CD14-positive monocyte (primary cell): ENCODE data around the gene ARHGAP10. TPM values are rescaled to one million over a fixed set of nuclear protein-coding genes. Genes with fewer than 3 reads are reported as not detected.
"Not testable (repeated sequence)": the region's sequence is repeated elsewhere in the genome, so short reads cannot be mapped to it uniquely, and the experiment has no call there.

Experiments
- DNase-seq, 3 donors: peaks; one replicate each; pipeline ENCODE4 v3.0.0-alpha.2; 2011 to 2022
- H2AFZ ChIP-seq: 2 replicates; pipeline ENCODE4 v1.6.0; 2012; ENCODE audit warnings: mild to moderate bottlenecking, low read depth, low read length, inconsistent platforms; ENCODE audit not compliant: insufficient read depth, poor library complexity, severe bottlenecking
- H3K27ac ChIP-seq, 2 donors: 1 replicate in 1 of 2; 2 replicates in 1 of 2; pipeline ENCODE4 v1.5.1; 2012 to 2013; ENCODE audit warnings: low read length in 2 of 2, control low read depth in 1 of 2, inconsistent platforms in 1 of 2, low read depth in 1 of 2, mild to moderate bottlenecking in 1 of 2
- H3K27me3 ChIP-seq, 2 donors: one replicate each; pipeline versions ENCODE4 v1.6.0 to v1.6.1; 2011 to 2013; ENCODE audit warnings: low read length in 2 of 2; ENCODE audit not compliant: control insufficient read depth in 2 of 2, insufficient read depth in 2 of 2
- H3K36me3 ChIP-seq, 2 donors: replicated peaks in 1 of 2; 1 replicate in 1 of 2; 2 replicates in 1 of 2; pipeline versions ENCODE4 v1.5.1 to v1.6.1; 2012 to 2013; ENCODE audit warnings: low read length in 2 of 2, control low read depth in 1 of 2, inconsistent platforms in 1 of 2, mild to moderate bottlenecking in 1 of 2; ENCODE audit not compliant: insufficient read depth in 2 of 2, control insufficient read depth in 1 of 2
- H3K4me1 ChIP-seq, 2 donors: 1 replicate in 1 of 2; 2 replicates in 1 of 2; pipeline versions ENCODE4 v1.5.1 to v1.6.1; 2012 to 2013; ENCODE audit warnings: low read length in 2 of 2, control low read depth in 1 of 2, inconsistent platforms in 1 of 2, mild to moderate bottlenecking in 1 of 2, moderate library complexity in 1 of 2; ENCODE audit not compliant: insufficient read depth in 2 of 2, control insufficient read depth in 1 of 2
- H3K4me2 ChIP-seq: replicated peaks from 2 replicates; pipeline ENCODE3; 2012; ENCODE audit warnings: low read length, moderate library complexity, mild to moderate bottlenecking; ENCODE audit not compliant: poor library complexity, severe bottlenecking; ENCODE audit errors: extremely low read depth
- H3K4me3 ChIP-seq, 3 experiments: fragments of 200-600 bp in 1 of 3; sonication (generic) in 1 of 3; replicated peaks in 1 of 3; 1 replicate in 2 of 3; 2 replicates in 1 of 3; pipeline ENCODE4 v1.5.1; 2011 to 2013; ENCODE audit warnings: low read length in 3 of 3, mild to moderate bottlenecking in 3 of 3, control low read depth in 2 of 3, low read depth in 2 of 3, inconsistent platforms in 1 of 3, moderate library complexity in 1 of 3
- H3K79me2 ChIP-seq: 2 replicates; pipeline ENCODE4 v1.6.0; 2012; ENCODE audit warnings: mild to moderate bottlenecking, control low read depth, inconsistent platforms, low read length, moderate library complexity; ENCODE audit not compliant: insufficient read depth
- H3K9ac ChIP-seq: 2 replicates; pipeline ENCODE4 v1.6.0; 2017; ENCODE audit warnings: low read length, mild to moderate bottlenecking; ENCODE audit not compliant: insufficient read depth, poor library complexity, severe bottlenecking
- H3K9me3 ChIP-seq, 2 donors: replicated peaks in 1 of 2; 1 replicate in 1 of 2; 2 replicates in 1 of 2; pipeline versions ENCODE4 v1.5.1 to v1.6.1; 2012 to 2013; ENCODE audit warnings: low read length in 2 of 2, control low read depth in 1 of 2; ENCODE audit not compliant: control insufficient read depth in 1 of 2, insufficient read depth in 1 of 2
- H4K20me1 ChIP-seq: 2 replicates; pipeline ENCODE4 v1.6.0; 2012; ENCODE audit warnings: mild to moderate bottlenecking, low read length, control low read depth, moderate library complexity; ENCODE audit not compliant: insufficient read depth
- H3K27ac Mint-ChIP-seq, 7 donors: one replicate each; pipeline ENCODE4 v1.8.0; 2020; ENCODE audit warnings: mild to moderate bottlenecking in 7 of 7, mixed read lengths in 7 of 7, moderate library complexity in 6 of 7, inconsistent platforms in 2 of 7
- H3K27me3 Mint-ChIP-seq, 3 donors: one replicate each; pipeline ENCODE4 v1.8.0; 2021 to 2022; ENCODE audit warnings: low read depth in 3 of 3, mild to moderate bottlenecking in 3 of 3, mixed read lengths in 3 of 3, moderate library complexity in 3 of 3, inconsistent platforms in 1 of 3
- H3K36me3 Mint-ChIP-seq, 2 donors: one replicate each; pipeline ENCODE4 v1.8.0; 2020; ENCODE audit warnings: mixed read lengths in 2 of 2, inconsistent platforms in 1 of 2, mild to moderate bottlenecking in 1 of 2
- H3K4me1 Mint-ChIP-seq: one replicate; pipeline ENCODE4 v1.8.0; 2020; ENCODE audit warnings: mild to moderate bottlenecking, mixed read lengths
- H3K4me3 Mint-ChIP-seq, 2 donors: one replicate each; pipeline ENCODE4 v1.8.0; 2020; ENCODE audit warnings: mild to moderate bottlenecking in 2 of 2, mixed read lengths in 2 of 2, moderate library complexity in 1 of 2
- H3K9me3 Mint-ChIP-seq, 7 donors: one replicate each; pipeline ENCODE4 v1.8.0; 2020 to 2022; ENCODE audit warnings: mixed read lengths in 7 of 7, mild to moderate bottlenecking in 6 of 7, moderate library complexity in 6 of 7, inconsistent platforms in 2 of 7
- CTCF ChIP-seq: fragments of 200-600 bp; IDR thresholded peaks from one replicate; pipeline ENCODE4 v1.8.0; 2022; ENCODE audit warnings: antibody characterized with exemption, mild to moderate bottlenecking
- WGBS: methylation state at CpG from one replicate; pipeline ENCODE4 v1.1.5; 2013; ENCODE audit warnings: missing lambda C conversion rate; ENCODE audit not compliant: insufficient coverage; 5-methylcytosine and 5-hydroxymethylcytosine counted together
- intact Hi-C, 2 donors: fragments of 100-400 bp; cut with micrococcal nuclease; formaldehyde crosslinking; loops; one replicate each; pipeline versions ENCODE4 v1.15.0 to v1.15.1; 2023
- polyA plus RNA-seq, 3 donors: library from polyadenylated mRNA; depleted of rRNA in 1 of 3; unstranded in 2 of 3; stranded (reverse) in 1 of 3; fragments of 300-500 nt in 2 of 3; fragments of >200 nt in 1 of 3; fragmentation: Illumina TruSeq in 2 of 3; gene quantifications; 1 replicate in 2 of 3; 2 replicates in 1 of 3; pipeline ENCODE4 v1.2.3, GENCODE V29; 2012 to 2021

Gene ARHGAP10
- polyA plus RNA-seq, 3 donors: 1.7 to 4.3 (median 3.0) TPM

DNA sequence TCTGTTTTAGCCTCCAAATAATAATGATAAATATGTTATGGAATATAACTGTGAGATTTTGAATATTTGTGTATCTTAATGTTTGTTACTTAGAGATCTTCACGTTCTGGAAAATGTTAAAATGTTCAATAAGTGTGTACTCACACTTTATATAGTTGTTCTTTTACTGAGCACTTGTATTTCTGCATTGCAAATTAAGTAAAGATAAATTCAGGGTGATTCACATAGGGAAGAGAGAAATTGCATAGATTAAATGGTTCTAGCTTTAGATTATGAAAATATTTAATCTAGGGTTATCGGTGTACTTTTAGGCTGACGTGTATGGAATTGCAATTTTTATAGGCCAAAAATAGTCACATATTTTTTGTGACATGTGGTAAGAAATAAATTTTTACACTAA is 148.6 kb downstream of the ARHGAP10 start:
- Histone ChIP-seq H3K9me3 (peaks cover 0 to 6% of the 10 kb centered on the region in 2 donors), H3K4me2 (no peak overlapping the region), H3K27me3 (no peaks in the 10 kb centered on the region), H3K27ac (no peak overlapping the region), H3K4me1 (no peaks in the 10 kb centered on the region), H3K4me3 (no peak overlapping the region), H3K79me2 (no peaks in the 10 kb centered on the region), H3K9ac (no peak overlapping the region), H2AFZ (no peak overlapping the region), H4K20me1 (no peaks in the 10 kb centered on the region), H3K36me3 (peaks cover 1 to 13% of the 10 kb centered on the region in 2 donors)
- Mint-ChIP-seq H3K9me3 (peaks cover 0 to 12% (median 7%) of the 10 kb centered on the region in 7 donors), H3K36me3 (peaks cover 34% of the 10 kb centered on the region in 2 donors), H3K4me3 (no peak overlapping the region), H3K4me1 (no peaks in the 10 kb centered on the region), H3K27ac (no peak overlapping the region), H3K27me3 (peaks cover 0 to 2% (median 1%) of the 10 kb centered on the region in 3 donors)
- no peak for DNase-seq
- WGBS: no CpG with 5 or more reads among the region's 3 CpGs
- intact Hi-C loops: no loop called here
- TF ChIP-seq CTCF: no peak

- 100% methylated on average over 2 of the region's 2 CpGs for WGBS
Observed at GRCh38 chr4:147884536-147884935, 152.6 kb downstream of the ARHGAP10 start.

GRCh38 chr4:147885216-147885615 is 153.3 kb downstream of the ARHGAP10 start:
- no CpG with 5 or more reads among the region's 1 CpG for WGBS
- H3K79me2 ChIP-seq, H3K27me3 Mint-ChIP-seq, H3K9ac ChIP-seq, intact Hi-C loops, H3K4me1 ChIP-seq, H3K9me3 ChIP-seq, H3K4me1 Mint-ChIP-seq, H3K4me3 ChIP-seq, H3K36me3 ChIP-seq, H3K4me3 Mint-ChIP-seq, H3K27ac Mint-ChIP-seq, DNase-seq, H3K4me2 ChIP-seq, H3K27me3 ChIP-seq, H3K27ac ChIP-seq, H2AFZ ChIP-seq, H4K20me1 ChIP-seq: not testable (repeated sequence)
- Mint-ChIP-seq H3K36me3 (peaks cover 34 to 44% of the 10 kb centered on the region in 2 donors), H3K9me3 (peaks cover 0 to 15% (median 7%) of the 10 kb centered on the region in 7 donors)

More at GRCh38 chr4:147884536-147884935, 152.6 kb downstream of the ARHGAP10 start:
- intact Hi-C loops: no loop called here
- Histone ChIP-seq H3K36me3 (peaks cover 0 to 7% of the 10 kb centered on the region in 2 donors), H3K27ac (no peak overlapping the region), H3K4me1 (no peaks in the 10 kb centered on the region), H3K79me2 (no peaks in the 10 kb centered on the region), H2AFZ (no peak overlapping the region), H3K4me2 (no peak overlapping the region), H4K20me1 (no peaks in the 10 kb centered on the region), H3K4me3 (no peak overlapping the region), H3K9ac (no peak overlapping the region), H3K27me3 (no peaks in the 10 kb centered on the region), H3K9me3 (peaks cover 0 to 6% of the 10 kb centered on the region in 2 donors)
- Mint-ChIP-seq H3K4me1 (no peaks in the 10 kb centered on the region), H3K36me3 (peaks cover 34 to 40% of the 10 kb centered on the region in 2 donors), H3K4me3 (no peak overlapping the region), H3K27ac (no peak overlapping the region), H3K27me3 (no peaks in the 10 kb centered on the region), H3K9me3 (peaks cover 0 to 15% (median 7%) of the 10 kb centered on the region in 7 donors)
- no peak for DNase-seq
- TF ChIP-seq CTCF: no peak
